K562 (cell line): ENCODE measurements around the gene ZNF81. TPM values are rescaled to one million over a fixed set of nuclear protein-coding genes. Genes with fewer than 3 reads are reported as not detected.

Source experiments
- BCL6 ChIP-seq: fragments of 250-450 bp; sonication (Bioruptor Pico); IDR thresholded peaks from 2 replicates; pipeline ENCODE4 v1.4.0; 2020
- CBX3 ChIP-seq, 2 experiments: IDR thresholded peaks; 1 replicate in 1 of 2; 2 replicates in 1 of 2; pipeline ENCODE4 v1.6.1; 2012; ENCODE audit warnings: inconsistent platforms in 2 of 2, low read length in 2 of 2, borderline replicate concordance in 1 of 2, control low read depth in 1 of 2
- CXXC5 ChIP-seq: fragments of 250-450 bp; sonication (Bioruptor Pico); IDR thresholded peaks from 2 replicates; pipeline ENCODE4 v1.8.0; 2022; ENCODE audit warnings: inconsistent platforms, mild to moderate bottlenecking, moderate library complexity
- E2F6 ChIP-seq, 2 experiments: IDR thresholded peaks; 2 replicates each; pipeline ENCODE4 v1.6.1; 2011; ENCODE audit warnings: borderline replicate concordance in 1 of 2, control low read depth in 1 of 2, low read depth in 1 of 2, low read length in 1 of 2, mild to moderate bottlenecking in 1 of 2, mixed read lengths in 1 of 2, moderate library complexity in 1 of 2; ENCODE audit not compliant: insufficient read depth in 1 of 2, insufficient read length in 1 of 2, poor library complexity in 1 of 2, severe bottlenecking in 1 of 2; ENCODE audit errors: extremely low read depth in 1 of 2
- HMG20A ChIP-seq: fragments of 450-650 bp; formaldehyde crosslinking; conservative IDR thresholded peaks from 2 replicates; pipeline ENCODE4 v1.4.0; 2020; ENCODE audit warnings: mild to moderate bottlenecking, mixed read lengths
- HMGXB4 ChIP-seq: sonication (generic); formaldehyde crosslinking; IDR thresholded peaks from 2 replicates; pipeline ENCODE4 v1.8.1; 2023; ENCODE audit warnings: mild to moderate bottlenecking, missing genetic modification reagents
- MXI1 ChIP-seq: IDR thresholded peaks from 2 replicates; pipeline ENCODE4 v1.6.1; 2011; ENCODE audit warnings: low read depth, mild to moderate bottlenecking, improper control_type of control experiment, low read length
- NFE2 ChIP-seq: IDR thresholded peaks from 2 replicates; pipeline ENCODE4 v1.6.1; 2014; ENCODE audit warnings: antibody characterized with exemption, low read depth
- NR2C1 ChIP-seq, 2 experiments: fragments of 450-650 bp; IDR thresholded peaks; 2 replicates each; pipeline ENCODE4 v1.6.1; 2017; ENCODE audit warnings: mild to moderate bottlenecking in 2 of 2, antibody characterized with exemption in 1 of 2, inconsistent platforms in 1 of 2, missing compliant biosample characterization in 1 of 2, missing genetic modification characterization in 1 of 2
- PREB ChIP-seq: sonication (generic); formaldehyde crosslinking; IDR thresholded peaks from 2 replicates; pipeline ENCODE4 v1.8.1; 2023; ENCODE audit warnings: mild to moderate bottlenecking, missing genetic modification reagents
- RERE ChIP-seq: sonication (generic); formaldehyde crosslinking; IDR thresholded peaks from 2 replicates; pipeline ENCODE4 v1.8.0; 2023; ENCODE audit warnings: missing genetic modification reagents, mild to moderate bottlenecking, borderline replicate concordance
- TOE1 ChIP-seq, 2 experiments: fragments of 450-650 bp in 1 of 2; sonication (generic) in 1 of 2; formaldehyde crosslinking in 1 of 2; IDR thresholded peaks; 2 replicates each; pipeline versions ENCODE4 v1.7.1 to v1.8.0; 2016 to 2022; ENCODE audit warnings: borderline replicate concordance in 2 of 2, mild to moderate bottlenecking in 2 of 2, antibody characterized with exemption in 1 of 2, inconsistent platforms in 1 of 2, low read depth in 1 of 2, missing genetic modification reagents in 1 of 2, moderate library complexity in 1 of 2
- YY1 ChIP-seq, 3 experiments: IDR thresholded peaks; 2 replicates each; pipeline ENCODE4 v1.6.1; 2011; ENCODE audit warnings: low read length in 2 of 3, mild to moderate bottlenecking in 2 of 3, moderate library complexity in 2 of 3, borderline replicate concordance in 1 of 3, control low read depth in 1 of 3, low read depth in 1 of 3; ENCODE audit not compliant: insufficient read depth in 3 of 3, insufficient replicate concordance in 2 of 3, control insufficient read depth in 1 of 3, insufficient read length in 1 of 3; ENCODE audit errors: extremely low read depth in 1 of 3
- polyA plus RNA-seq, 8 experiments: library from polyadenylated mRNA; depleted of rRNA in 4 of 8; stranded (reverse) in 5 of 8; unstranded in 3 of 8; fragments of >200 nt; fragmentation: Nextera tagmentation in 2 of 8; fragmentation: Illumina TruSeq in 1 of 8; extraction: Ambion mirVana in 2 of 8; extraction: Trizol in 1 of 8; gene quantifications; 2 replicates each; pipeline versions ENCODE4 v1.2.1 to v1.2.3, GENCODE V29; 2011 to 2014; ENCODE audit warnings: inconsistent platforms in 1 of 8, missing spikeins in 1 of 8
- total RNA-seq, 7 experiments: library from RNA; depleted of rRNA in 6 of 7; stranded (reverse); fragments of >200 nt in 6 of 7; fragmentation: Illumina TruSeq in 2 of 7; extraction: Trizol in 2 of 7; gene quantifications; 2 replicates each; pipeline versions ENCODE4 v1.2.1 to v1.2.3, GENCODE V29; 2011 to 2021; ENCODE audit warnings: low replicate concordance in 1 of 7

The ZNF81 gene
- total and polyA plus RNA-seq, 9 of the 15 experiments (the other 6 are each of a cell fraction or from before 2014, with no cell fraction given), result 2.4 to 9.6 (median 4.9) TPM

GRCh38 chrX:47836164-47837072, at the start of gene ZNF81 (continued):
- peak in 1 of 2 experiments; percentile 37 for TF ChIP-seq E2F6 (IDR thresholded peaks at IDR 0.05; ENCODE audit: borderline replicate concordance in 1 of 2, extremely low read depth in 1 of 2, insufficient read depth in 1 of 2, insufficient read length in 1 of 2, low read depth in 1 of 2, low read length in 1 of 2, poor library complexity in 1 of 2, severe bottlenecking in 1 of 2)
- no peak for TF ChIP-seq BCL6
- TF ChIP-seq TOE1 (IDR thresholded peaks at IDR 0.05; ENCODE audit: borderline replicate concordance), result no peak
- no peak for TF ChIP-seq TOE1 (CRISPR knock-in tag; IDR thresholded peaks at IDR 0.05; ENCODE audit: borderline replicate concordance, low read depth)
- 0 out of 3 replicates have a peak, but pooled peaks of 1 of the 2 experiments have one; percentile 40 for TF ChIP-seq CBX3 (IDR thresholded peaks at IDR 0.05; ENCODE audit: borderline replicate concordance in 1 of 2, low read length in 2 of 2)
- no peak for TF ChIP-seq RERE (CRISPR knock-in tag)
- TF ChIP-seq MXI1, result peak; percentile 73
- TF ChIP-seq NR2C1 (IDR thresholded peaks at IDR 0.05), result peak; percentile 53; the same call in 1 of the 2 replicates
- peak; percentile 72 for TF ChIP-seq NR2C1 (tag; IDR thresholded peaks at IDR 0.05)
- TF ChIP-seq YY1 (IDR thresholded peaks at IDR 0.05; ENCODE audit: borderline replicate concordance in 1 of 3, control insufficient read depth in 1 of 3, extremely low read depth in 1 of 3, insufficient read depth in 3 of 3, insufficient read length in 1 of 3, insufficient replicate concordance in 2 of 3, low read depth in 1 of 3, low read length in 2 of 3), result peak; percentile 94 to 99 (median 98)
- peak; percentile 62 for TF ChIP-seq CXXC5 (CRISPR knock-in tag)
- no peak for TF ChIP-seq PREB
- TF ChIP-seq HMGXB4 (CRISPR knock-in tag), result no peak
- TF ChIP-seq NFE2, result 0 out of 2 replicates have a peak, but pooled peaks have one; percentile 13
- no peak for TF ChIP-seq HMG20A (CRISPR knock-in tag)
